Esophagus mucosa (tissue), 1 donor: Measurements from ENCODE around the gene SCUBE2. TPM values are rescaled to one million over a fixed set of nuclear protein-coding genes. Genes with fewer than 3 reads are reported as not detected.

Experiments used
- ATAC-seq: fragments of 200-7000 bp; cut with Tn5 transposase; one replicate; pipeline ENCODE4 v1.9.1; 2020
- total RNA-seq: library from RNA; stranded (reverse); gene quantifications from one replicate; pipeline ENCODE4 v1.2.4, GENCODE V29; 2023
- donor health status: DM: yes; HTN: yes; CAD: no.

Gene SCUBE2
- total RNA-seq, 1 donor from 2014 or later, result 3.0 TPM

DNA sequence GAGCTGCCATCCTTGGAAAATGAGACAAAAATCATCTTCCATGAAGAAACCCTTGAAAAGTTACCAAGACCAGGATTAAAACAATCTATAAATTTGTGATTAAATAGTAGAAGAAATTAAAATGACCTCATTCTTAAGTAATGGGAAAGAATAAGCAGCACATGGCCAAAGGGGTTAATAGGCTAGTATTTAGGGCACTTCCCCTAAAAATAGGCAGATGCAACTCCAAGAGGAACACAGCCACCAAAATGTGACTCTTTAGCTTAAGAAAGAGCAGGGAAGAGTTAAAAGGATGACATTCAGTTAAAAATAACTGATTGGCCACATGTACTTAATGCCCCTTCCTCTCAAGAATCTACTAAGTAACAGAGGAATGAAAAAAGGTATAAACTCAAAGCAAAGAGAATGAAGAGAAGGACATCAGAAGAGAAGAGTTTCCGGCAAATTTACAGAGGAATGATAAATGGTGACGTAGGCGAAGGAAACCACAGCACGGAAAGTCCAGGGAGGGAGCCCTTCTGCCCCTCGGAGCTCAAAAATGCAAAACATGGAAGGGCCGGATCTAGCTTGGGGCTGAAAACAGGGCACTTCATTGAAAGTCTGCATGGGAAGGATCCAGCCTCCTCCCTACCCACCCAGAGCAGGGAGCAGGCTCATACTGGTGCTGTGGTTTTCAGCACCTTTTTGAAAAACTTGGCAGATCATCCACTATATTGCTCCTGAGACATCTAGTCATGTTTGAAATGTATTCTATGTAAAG lies 17.8 kb downstream of the SCUBE2 start:
- ATAC-seq, result no peak

DNA sequence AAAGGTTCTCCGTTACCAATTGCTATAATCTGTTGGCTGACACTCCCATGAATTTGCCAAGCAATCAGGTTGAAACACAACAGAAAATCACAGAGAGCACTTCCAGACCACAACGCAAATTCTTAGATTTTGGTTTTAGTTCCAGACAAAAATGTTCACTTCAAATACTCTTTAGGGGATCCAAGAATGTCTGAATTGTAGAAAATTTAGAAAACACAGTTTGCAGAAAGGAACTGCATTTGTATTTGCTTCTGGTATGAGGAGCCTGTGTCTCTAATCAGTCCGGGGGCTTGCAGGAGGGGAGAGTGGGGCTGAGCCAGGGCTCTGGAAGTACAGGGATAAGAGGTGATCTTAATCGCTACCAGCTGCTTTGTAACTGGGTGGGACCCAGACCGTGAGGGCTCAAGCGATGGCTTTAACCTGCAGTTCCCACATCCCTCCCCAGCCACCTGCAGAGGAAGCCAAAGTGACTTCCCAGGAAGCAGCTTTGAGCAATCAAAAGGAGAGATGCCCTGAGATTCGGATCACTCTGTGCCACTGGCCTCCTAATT lies 18.7 kb downstream of the SCUBE2 start:
- no peak for ATAC-seq

DNA sequence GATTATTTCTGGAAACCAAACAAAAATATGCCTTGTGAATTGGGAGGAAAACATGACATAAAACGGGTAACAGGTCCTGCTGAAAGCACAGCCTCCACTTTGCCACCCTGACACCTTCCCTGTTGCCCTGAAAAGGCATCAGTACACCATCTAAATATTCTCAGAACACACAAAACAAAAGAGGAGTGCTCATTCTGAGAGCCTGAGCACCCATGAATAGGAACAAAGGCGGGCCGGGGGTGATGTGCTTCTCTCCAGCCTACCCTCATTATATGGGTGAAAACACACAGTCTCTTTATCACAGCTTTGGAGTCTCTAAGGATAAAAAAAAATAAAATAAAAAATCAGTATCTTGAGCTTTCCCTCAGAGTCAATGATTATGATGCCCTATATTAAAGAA lies 19.7 kb downstream of the SCUBE2 start:
- ATAC-seq, result no peak

DNA sequence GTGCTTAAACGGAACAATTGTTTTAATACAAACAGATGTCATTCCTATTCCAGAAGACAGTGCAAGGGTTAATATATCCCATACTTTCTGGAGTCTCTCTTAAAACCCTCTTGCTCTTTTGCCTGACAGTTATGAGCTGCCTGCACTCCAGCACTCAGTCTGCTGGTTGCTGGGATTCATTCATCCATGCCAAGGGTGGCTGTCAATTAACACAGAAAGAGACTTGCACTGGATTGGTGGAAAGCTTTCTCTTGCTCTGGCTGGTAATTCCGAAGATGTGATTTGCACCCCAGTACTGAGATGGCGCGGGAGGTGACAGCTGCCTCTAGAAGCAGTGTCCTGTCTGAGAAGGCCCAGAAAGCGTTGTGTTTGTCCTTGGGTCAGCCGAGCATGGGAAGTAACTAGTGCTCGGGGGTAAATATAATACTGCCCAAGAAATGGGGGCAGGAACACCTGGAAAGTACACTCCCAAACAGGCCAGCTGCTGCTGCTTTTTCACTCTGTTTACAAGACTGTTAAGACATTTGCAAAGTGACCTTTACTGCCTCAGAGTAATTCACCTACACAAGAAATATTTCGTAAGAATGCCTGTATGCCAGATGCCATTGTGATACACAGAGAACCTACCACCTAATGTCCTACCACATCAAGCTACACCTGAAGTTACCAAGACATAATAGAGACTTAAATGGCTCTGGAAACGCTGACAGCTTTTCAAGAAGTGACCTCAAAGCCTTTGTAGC lies 20.5 kb downstream of the SCUBE2 start:
- ATAC-seq, result no peak

DNA sequence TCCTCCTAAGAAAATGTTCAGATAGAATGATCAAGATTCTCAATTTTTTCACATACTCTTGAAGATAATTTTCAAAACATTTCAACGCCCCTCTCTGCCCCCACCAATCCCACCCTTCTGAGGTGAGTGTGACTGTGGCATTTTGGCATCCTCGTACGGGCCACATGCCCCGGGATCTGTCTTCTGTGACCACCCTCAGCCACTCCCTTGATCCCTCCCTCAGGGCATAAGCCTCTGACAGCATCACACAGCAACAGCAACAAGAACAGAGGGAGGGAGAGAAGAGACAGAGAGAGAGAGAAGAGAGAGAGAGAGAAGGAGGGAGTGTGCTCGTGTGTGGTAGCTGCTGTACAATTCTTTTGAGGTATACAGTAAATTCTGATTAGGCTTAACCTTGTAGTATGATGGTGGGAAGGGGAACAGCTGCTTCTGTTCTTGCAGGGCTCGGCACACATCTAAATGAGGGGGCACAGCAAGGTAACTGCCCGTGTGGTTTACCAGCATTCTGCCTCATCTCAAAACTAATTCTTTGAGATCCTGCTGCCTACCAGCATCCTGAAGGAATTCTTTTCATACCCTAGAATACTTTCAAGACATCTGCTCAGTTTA lies 21.4 kb downstream of the SCUBE2 start:
- no peak for ATAC-seq

DNA sequence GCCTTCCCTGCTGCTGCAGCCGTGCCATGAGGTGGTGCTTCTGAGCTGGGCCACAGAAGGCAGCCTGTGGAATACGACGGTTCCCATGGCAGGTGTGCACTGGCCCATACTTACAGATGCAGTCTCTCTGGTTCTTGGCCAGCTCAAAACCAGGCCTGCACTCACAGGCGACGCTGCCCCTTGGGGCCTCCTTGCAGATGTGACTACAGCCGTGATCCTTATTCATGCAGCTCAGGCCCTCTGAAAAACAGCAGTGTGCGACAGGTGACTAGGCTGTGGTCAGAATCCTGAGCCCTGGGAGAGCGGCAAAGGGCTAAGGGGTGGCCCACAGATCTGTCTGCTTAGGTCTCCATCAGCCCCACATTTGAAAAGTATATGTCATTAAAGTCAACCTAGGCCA lies 22.1 kb downstream of the SCUBE2 start:
- ATAC-seq, result no peak

DNA sequence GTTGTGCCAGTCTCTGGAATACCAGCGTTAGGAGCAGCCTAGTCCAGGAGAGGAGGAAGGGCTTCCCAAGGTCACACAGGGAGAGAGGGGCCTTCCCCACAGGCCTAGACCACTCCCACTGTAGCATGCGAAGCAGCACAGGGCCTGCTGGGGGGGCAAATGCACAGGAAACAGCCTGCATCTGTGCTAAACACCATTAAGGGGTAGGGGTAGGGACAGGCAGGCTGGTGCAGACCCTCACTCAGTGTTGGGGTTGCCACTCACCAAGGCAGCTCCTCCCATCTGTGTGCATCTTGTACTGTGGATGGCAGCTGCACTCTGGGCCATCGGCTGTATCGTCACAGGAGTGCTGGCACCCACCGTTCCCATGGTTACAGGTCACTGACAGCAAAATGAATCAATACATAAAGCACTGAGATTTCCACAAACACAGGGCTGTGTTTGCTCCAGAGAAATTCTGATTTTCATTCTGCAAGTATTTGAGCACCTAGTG lies 24.9 kb downstream of the SCUBE2 start:
- no peak for ATAC-seq

DNA sequence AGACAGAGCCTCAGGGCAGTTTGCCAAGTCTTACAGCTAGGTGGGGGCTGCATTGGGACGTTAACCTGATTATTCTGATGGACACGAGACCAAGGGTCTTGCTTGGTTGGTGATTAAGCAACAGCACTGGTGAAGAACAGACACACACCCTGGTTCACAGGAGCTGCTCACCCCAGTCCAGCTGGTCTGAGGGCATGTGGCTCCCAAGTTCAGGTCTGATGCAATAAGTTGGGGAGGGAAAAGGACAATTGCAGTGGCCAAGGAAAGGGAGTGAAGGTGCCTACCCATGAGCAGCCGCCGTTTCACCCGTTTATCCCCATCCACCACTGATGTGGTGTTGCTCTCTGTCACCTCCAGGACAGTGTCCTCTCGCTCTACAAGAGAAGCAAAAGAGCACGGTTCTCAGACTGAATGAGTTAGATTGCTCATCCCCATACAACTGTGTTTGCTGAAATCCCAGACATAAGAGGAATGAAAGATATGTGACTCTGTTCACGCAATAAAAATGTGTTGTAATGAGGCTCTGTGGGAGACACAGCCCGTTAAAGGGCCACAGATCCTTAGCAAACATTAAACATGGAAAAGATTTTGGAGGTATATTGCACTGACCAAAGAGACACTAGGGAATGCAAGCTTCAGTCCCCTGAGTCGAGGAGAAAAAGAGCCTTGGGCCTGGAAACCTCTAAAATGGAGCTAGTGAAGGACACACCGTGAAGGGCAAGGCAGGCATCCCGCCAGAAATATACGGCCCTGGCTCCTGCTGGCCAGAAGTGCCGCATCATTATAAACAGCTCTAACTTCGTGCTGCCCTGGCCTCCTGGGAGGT lies 25.6 kb downstream of the SCUBE2 start:
- ATAC-seq, result no peak

DNA sequence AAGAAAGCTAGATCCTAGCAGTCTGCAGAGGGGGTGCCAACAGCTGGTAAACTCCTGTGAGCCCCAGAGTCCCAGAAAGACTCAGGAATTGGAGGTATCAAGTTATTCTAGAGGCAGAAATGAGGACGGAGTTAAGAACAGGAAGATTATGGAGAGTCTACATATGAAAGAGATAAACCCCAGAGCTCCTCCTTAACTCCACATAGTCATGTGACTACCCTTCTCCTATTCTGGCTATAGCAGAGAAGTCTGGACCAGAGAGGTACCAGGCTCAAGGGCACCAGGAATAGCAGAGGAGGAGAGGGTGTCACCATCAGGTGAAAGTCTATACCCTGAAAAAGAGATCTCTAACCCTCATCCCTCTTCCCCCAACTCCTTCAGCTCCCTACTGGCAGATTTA lies 29.6 kb downstream of the SCUBE2 start:
- no peak for ATAC-seq

DNA sequence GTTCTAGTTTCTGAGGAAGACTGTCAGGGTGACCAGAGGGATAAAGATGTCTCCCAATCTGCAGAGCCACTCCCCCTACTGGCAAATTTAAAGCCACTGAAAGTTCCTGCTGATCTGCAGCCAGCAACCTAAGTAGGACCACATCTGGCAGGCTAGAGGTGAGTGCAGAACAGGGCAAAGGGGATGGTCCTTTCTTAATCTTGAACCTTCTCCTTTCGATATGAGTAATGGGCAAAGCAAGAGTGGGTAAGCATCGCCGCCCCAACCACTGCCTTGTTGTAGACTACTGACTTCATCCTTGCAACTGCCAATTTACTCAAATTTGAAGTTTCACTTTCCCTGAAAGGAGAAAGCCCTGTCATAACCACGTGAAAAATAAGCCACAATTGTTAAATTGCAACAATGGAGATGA lies 30.7 kb downstream of the SCUBE2 start:
- no peak for ATAC-seq

DNA sequence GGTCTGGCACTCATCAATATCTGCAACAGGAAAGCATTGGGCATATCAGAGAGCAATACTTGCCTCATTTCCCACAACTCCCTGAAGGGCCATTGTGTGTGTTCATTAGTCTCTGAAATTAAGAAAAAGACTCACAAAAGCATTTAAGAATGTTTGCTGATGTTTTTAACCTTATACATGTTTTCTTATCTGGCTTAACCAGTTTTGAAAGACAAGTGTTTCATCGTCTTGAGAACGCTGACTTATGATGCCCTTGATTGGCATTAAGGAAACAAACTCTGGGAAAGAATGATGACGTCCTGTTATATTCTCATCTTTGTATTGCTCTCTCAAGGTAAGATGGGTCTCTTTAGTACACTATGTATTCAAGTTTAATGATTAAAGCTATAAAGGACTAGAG lies 32.0 kb downstream of the SCUBE2 start:
- no peak for ATAC-seq

DNA sequence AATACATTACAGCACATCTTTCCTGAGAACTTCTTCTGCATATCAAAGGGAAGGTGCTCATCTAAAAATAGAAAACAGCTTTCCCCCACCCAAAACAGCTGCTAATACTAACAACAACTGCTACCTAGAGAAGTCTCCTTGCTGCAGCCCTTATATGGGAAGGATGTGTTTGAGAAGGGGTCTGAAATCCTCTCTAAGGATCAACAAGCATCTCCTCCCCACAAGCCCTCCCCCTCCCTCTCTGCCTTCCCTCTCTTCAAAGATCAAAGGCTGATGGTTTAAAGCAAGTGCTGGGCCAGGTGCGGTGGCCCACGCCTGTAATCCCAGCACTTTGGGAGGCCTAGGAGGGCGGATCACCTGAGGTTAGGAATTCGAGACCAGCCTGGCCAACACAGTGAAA lies 33.5 kb downstream of the SCUBE2 start:
- no peak for ATAC-seq

DNA sequence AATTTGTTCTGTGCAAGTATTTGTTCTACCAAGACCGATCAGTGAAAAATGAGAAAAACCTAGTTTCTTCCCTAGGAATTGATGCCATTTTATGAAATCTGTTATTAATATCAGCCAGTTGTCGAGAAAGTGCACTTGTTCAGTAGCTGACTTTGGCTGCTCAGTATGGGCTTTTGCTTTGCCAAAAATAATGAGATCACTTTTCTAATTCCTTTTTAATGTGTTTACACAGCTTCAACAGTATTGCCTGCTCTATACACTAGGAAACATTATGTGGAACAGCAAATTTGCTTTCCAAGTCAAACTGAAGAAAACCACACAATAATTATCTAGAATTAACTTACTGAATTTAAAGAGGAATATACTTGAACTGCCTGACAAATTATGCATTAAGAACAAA lies 34.4 kb downstream of the SCUBE2 start:
- no peak for ATAC-seq

DNA sequence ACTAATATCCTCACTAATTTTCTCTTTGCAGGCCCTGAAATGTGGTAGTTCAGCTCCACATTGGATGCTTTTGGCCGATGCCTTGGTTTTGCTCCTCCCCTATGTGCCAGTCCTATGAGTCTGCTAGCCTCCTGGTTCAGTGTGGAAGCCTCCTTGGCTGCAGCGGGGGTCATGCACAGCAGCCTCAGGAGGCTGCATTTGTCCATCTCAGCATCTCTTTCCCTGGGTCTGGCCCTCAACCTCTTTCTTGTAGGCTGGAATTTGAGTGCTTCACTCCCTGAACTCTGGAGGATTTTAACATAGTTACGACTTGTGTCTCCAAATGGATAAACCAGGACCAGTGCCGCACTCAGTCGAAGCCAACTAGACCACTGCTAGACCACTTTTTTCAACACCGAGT lies 34.9 kb downstream of the SCUBE2 start:
- ATAC-seq, result no peak

DNA sequence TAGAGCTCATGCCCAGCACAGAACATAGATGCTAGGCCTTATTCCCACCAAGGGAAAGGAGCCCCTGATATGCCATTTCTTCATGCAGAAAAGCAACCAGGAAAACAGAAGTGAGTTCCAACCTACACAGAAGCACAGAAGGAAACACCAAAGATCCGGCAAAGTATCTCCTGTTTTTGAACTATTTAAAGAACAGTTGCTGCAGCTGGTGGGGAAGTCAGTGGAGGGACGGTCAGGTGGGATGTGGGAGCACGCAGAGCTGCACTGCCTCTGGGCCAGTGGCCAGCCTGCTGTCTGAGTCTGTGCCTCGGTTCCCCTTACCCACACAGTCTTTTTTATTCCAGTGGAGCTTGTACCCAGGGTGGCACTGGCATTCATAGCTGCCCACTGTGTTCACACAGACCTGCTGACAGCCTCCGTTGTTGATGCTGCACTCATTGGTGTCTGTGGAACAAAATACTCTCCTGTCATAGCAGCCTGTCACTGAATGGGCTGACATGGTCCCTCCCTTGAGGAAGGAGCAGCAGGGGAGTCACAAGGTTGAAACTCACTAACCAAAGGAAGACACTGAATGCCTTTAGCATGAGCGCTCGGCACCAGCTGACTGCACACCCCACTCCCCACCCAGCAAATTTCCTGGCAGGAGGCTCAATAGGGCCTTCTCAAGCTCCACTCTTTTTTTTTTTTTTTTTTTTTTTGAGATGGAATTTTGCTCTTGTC lies 37.9 kb downstream of the SCUBE2 start:
- no peak for ATAC-seq

DNA sequence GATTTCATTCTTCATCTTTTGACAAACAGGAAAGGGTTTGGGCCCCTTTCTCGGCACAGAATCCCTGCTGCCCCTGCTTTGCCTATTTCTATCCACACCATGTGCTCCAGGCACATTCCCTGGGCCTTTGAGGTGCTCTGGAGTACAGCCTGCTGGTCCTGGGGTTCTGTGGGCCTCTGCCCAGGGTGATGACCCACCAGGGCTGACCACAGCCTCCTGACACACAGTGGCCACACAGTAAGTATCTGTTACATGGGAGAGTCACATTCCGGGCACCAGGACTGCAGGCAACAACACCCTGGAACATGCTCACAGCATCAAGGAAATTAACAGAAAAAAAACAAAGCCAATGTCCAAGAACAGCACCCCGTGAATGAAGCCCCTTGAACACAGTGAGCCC lies 39.1 kb downstream of the SCUBE2 start:
- ATAC-seq, result no peak

DNA sequence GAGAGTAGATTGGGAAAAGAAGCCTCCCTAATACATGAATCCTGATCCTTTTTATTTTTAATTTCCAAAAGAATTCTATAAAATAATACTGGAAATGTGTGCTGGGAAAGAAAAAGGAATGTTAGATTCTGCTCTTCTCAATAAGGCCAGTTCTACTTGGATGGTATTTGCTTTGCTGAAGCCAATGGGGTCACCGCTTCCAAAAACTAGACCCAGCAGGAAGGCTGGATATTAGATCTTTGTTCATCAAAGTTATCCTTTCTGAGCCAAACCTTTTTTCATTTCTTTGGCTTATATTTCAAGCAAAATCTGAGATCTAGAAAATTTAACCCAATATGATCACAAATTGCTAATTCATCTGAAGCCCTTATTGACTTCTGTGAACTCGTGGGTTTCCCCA lies 41.4 kb downstream of the SCUBE2 start:
- ATAC-seq, result no peak

DNA sequence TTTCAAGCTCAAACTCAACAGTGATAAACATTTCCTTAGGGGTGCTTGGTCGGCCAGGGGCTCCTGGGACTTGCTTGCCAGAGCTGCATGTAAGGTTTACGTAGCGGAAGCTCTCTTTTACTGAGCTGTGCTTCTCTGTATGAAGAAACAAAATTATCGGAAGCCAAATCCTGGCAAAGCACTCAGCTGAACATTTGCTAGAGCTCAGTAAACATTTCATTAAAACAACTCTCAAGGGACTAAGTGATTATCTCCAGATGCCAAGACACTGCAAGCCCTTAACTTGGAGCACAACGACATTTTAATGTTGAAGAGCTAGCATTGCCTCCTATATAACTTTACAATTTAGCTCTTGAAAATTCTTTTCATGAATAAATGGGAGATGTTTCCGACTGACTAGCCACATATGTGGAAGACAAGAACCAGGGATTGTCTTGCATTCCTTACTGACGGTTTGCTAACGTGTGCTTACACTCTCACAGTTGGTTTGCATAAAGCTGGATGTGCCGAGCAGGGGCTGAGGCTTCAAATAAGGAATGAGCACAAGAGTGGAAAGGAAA lies 43.4 kb downstream of the SCUBE2 start:
- ATAC-seq, result no peak

DNA sequence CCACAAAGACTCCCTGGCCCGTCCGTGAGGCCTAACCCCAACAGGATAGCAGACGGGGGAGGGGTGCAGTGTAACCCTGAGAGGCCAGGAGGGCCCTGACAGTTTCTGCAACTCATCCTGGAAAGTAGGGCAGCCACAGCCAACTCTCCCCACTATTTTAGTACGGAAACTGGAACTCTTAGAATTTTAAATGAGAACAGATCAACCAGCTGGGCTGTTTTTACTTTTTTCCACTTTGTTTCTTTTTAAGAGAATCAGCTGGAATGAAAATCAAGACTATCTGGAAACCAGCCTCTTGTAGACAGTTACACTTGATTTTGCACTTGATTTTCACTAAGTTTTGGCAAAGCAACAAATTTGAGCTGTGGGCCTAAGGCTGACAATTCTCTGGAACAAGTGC lies 44.9 kb downstream of the SCUBE2 start:
- ATAC-seq, result no peak

DNA sequence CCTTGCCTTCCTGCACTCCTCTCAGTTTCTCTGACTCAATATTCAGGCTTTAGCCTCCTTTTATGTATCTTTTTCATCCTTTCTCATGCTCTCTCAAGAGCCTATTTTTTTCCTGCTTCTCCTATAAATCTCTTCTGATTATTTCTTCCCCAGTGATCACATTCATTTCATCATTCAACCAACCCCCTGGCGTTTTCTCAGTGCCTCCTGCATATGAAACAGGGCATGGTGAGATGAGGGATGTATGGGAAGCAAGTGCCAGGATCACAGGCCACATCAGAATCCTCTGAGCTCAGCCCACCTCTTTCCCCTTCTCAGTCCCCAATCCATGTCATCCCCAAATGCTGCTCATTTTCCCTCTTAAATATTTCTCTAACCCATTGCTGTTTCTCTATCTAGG lies 48.9 kb downstream of the SCUBE2 start:
- no peak for ATAC-seq

DNA sequence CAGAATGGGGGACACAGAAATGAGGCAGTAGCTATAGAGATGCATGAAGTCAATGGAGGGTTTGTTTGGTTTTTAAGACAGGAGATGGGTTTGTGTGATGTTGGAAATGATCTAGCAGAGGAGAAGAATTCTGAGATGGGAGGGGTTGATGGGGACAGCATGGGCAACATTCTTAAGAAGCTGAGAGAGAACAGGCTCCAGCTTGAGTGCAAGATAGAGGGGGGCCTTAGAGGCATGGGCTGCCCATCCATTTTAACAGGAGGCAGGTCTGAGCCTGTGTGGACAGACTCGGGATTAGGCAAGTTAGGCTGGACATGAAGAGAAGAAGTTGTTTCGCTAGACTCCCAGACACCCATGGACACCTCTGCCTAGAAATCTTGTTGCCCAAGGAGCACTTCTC lies 49.7 kb downstream of the SCUBE2 start:
- ATAC-seq, result no peak

DNA sequence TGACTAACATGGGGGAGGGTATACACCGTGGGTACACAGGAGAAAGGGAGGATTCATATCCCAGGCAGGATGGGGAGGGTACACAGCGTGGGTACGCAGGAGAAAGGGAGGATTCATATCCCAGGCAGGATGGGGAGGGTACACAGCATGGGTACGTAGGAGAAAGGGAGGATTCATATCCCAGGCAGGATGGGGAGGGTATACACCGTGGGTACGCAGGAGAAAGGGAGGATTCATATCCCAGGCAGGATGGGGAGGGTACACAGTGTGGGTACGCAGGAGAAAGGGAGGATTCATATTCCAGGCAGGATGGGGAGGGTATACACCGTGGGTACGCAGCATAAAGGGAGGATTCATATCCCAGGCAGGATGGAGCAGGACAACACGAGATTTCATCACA lies 51.0 kb downstream of the SCUBE2 start:
- ATAC-seq, result no peak
